Astrocyte of the spinal cord (primary cell): ENCODE data around the gene GOLGA8A.

ENCODE experiments used
- DNase-seq: peaks from one replicate; pipeline ENCODE4 v3.0.0; 2011; ENCODE audit warnings: low read depth, low spot score
- H3K4me3 ChIP-seq: 2 replicates; pipeline ENCODE4 v1.5.1; 2011; ENCODE audit warnings: low read depth, mild to moderate bottlenecking, low read length, moderate library complexity
- in situ Hi-C: cut with HindIII; loops from 2 replicates; pipeline ENCODE4 v1.10.0; 2017; ENCODE audit warnings: low sequenced_read_pairs
- TF ChIP-seq, protein P1 (sequence below): IDR thresholded peaks from 2 replicates; pipeline ENCODE4 v1.5.1; 2012; ENCODE audit warnings: low read depth, mild to moderate bottlenecking, low read length, inconsistent platforms

GOLGA8A gene, protein sequence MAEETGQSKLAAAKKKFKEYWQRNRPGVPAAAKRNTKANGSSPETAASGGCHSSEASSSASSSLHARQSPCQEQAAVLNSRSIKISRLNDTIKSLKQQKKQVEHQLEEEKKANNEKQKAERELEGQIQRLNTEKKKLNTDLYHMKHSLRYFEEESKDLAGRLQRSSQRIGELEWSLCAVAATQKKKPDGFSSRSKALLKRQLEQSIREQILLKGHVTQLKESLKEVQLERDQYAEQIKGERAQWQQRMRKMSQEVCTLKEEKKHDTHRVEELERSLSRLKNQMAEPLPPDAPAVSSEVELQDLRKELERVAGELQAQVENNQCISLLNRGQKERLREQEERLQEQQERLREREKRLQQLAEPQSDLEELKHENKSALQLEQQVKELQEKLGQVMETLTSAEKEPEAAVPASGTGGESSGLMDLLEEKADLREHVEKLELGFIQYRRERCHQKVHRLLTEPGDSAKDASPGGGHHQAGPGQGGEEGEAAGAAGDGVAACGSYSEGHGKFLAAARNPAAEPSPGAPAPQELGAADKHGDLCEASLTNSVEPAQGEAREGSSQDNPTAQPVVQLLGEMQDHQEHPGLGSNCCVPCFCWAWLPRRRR

GRCh38 chr15:34437687-34438086, at the start of gene GOLGA8A:
GOLGA8A (minus strand) TSS chr15:34437808; CDS start chr15:34389691, 48,117 bp downstream.
- in situ Hi-C loops = no loop called here
- peak within 1 kb of the TSS; percentile 63 for H3K4me3 ChIP-seq
- DNase-seq = peak; percentile 65
- TF ChIP-seq, protein P1, sequence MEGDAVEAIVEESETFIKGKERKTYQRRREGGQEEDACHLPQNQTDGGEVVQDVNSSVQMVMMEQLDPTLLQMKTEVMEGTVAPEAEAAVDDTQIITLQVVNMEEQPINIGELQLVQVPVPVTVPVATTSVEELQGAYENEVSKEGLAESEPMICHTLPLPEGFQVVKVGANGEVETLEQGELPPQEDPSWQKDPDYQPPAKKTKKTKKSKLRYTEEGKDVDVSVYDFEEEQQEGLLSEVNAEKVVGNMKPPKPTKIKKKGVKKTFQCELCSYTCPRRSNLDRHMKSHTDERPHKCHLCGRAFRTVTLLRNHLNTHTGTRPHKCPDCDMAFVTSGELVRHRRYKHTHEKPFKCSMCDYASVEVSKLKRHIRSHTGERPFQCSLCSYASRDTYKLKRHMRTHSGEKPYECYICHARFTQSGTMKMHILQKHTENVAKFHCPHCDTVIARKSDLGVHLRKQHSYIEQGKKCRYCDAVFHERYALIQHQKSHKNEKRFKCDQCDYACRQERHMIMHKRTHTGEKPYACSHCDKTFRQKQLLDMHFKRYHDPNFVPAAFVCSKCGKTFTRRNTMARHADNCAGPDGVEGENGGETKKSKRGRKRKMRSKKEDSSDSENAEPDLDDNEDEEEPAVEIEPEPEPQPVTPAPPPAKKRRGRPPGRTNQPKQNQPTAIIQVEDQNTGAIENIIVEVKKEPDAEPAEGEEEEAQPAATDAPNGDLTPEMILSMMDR = no peak

DNA sequence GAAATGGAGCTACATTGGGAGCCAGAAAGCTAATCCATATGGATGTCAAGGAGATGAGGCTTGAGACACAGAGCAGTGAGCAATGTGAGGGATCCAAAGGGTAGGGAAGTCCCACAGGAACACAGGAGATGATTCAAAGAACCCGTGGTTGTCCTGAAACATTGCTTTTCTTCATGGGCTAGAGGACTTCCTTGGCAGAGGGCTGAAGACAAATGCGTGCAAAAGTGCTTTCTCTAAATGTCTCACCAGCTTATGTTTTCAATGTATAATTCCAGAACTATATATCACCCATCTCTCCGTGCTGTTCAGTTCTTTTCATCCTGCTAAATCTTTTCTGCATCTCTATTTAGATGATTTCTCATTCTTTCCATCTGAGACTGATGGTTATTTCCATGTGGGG, 46.0 kb upstream of the GOLGA8A start:
- DNase-seq = no peak
- in situ Hi-C loops = no loop called here
- H3K4me3 ChIP-seq = no peak overlapping the region
- TF ChIP-seq, protein P1 = no peak

DNA sequence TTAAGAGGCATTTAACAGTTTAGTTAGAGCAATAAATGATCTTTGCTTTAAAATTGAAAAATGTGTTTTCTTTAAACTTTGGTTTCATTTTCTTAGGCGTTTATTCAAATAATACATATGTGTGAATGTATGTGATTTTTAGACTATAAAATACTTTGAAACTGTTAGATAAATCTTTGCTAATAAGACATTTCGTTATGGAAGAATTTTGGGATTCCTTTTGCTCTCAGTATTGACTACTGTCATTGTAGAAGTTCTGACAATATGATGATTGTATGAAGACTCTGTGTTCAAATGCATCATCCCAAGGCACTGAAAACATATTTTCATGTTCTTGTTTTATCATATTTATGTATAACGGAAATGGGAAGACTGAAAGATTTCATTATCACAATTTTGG, 43.8 kb upstream of the GOLGA8A start:
- TF ChIP-seq, protein P1 = no peak
- in situ Hi-C loops = no loop called here
- H3K4me3 ChIP-seq = no peak overlapping the region

GRCh38 chr15:34473840-34474239, 36.2 kb upstream of the GOLGA8A start:
- in situ Hi-C loops = no loop called here
- no peak overlapping the region for H3K4me3 ChIP-seq
- TF ChIP-seq, protein P1 = no peak
- DNase-seq = no peak

More for the DNA sequence above, 43.8 kb upstream of the GOLGA8A start:
- no peak for DNase-seq

DNA sequence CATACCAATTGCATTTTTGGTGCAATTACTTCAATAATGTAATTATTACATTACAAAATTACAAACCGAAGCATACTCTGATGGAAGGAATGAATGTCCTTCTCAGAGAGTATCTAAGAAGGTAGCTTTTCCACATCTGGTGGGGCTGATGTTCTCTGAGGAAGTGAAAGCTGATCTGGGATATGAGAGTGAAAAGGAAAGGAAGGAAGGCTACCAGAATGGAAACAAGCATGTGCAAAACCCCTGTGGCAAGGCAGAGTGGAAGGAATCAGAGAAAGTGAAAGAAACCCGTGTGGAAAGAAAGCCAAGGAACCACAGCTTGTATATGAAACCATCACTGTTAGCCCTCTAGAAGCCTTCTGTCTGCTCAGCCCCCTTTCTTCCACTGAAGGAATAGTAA, 35.3 kb upstream of the GOLGA8A start:
- DNase-seq = no peak
- H3K4me3 ChIP-seq = no peak overlapping the region
- in situ Hi-C loops = no loop called here
- TF ChIP-seq, protein P1 = no peak

GRCh38 chr15:34470892-34471291, 33.3 kb upstream of the GOLGA8A start:
- in situ Hi-C loops = no loop called here
- TF ChIP-seq, protein P1 = no peak
- no peak for DNase-seq
- no peak overlapping the region for H3K4me3 ChIP-seq
